HFFc6 (cell line): ENCODE data around the gene TTC39C. TPM values are rescaled to one million over a fixed set of nuclear protein-coding genes. Genes with fewer than 3 reads are reported as not detected.

Source experiments
- DNase-seq: peaks from one replicate; pipeline ENCODE4 v3.0.0-alpha.2; 2018
- H3K27ac Mint-ChIP-seq: 2 replicates; pipeline ENCODE4 v1.8.0; 2020; ENCODE audit warnings: mild to moderate bottlenecking, mixed read lengths
- H3K27me3 Mint-ChIP-seq: 2 replicates; pipeline ENCODE4 v1.8.0; 2021; ENCODE audit warnings: mild to moderate bottlenecking, moderate library complexity, mixed read lengths; ENCODE audit not compliant: insufficient read depth
- H3K36me3 Mint-ChIP-seq: 2 replicates; pipeline ENCODE4 v1.8.0; 2021; ENCODE audit warnings: low read depth, mixed read lengths
- H3K4me1 Mint-ChIP-seq: 2 replicates; pipeline ENCODE4 v1.8.0; 2020; ENCODE audit warnings: low read depth, mixed read lengths
- H3K4me3 Mint-ChIP-seq: 2 replicates; pipeline ENCODE4 v1.8.0; 2020; ENCODE audit warnings: mild to moderate bottlenecking, moderate library complexity, mixed read lengths
- H3K9me3 Mint-ChIP-seq: 2 replicates; pipeline ENCODE4 v1.8.0; 2020; ENCODE audit warnings: mild to moderate bottlenecking, mixed read lengths
- total RNA-seq, 6 experiments: library from RNA; stranded (reverse); fragmentation: NEBNext Ultra II Directional; extraction: Animal tissue kit (Norgen Biotek cat#: 25700); gene quantifications; 2 replicates in 1 of 6; 3 replicates in 5 of 6; pipeline ENCODE4 v1.2.3, GENCODE V29; 2021
- TF ChIP-seq, protein P1 (sequence below): fragments of 200-600 bp; sonication (generic); IDR thresholded peaks from 2 replicates; pipeline ENCODE4 v1.5.0; 2021; ENCODE audit warnings: antibody characterized with exemption, mild to moderate bottlenecking

TTC39C gene
- total RNA-seq, 6 experiments from 2014 or later = 10.1 to 21.3 (median 17.4) TPM

- peaks cover 2% of the 10 kb centered on the region; the same call in 1 of the 2 replicates for H3K27me3 Mint-ChIP-seq
- DNase-seq = peak; percentile 98
- H3K4me3 Mint-ChIP-seq = peak overlapping the region; percentile 43
- peak overlapping the region; percentile 67 for H3K27ac Mint-ChIP-seq
- peaks cover 19% of the 10 kb centered on the region for H3K4me1 Mint-ChIP-seq
- peaks cover 9% of the 10 kb centered on the region for H3K36me3 Mint-ChIP-seq
- H3K9me3 Mint-ChIP-seq = no peaks in the 10 kb centered on the region
- TF ChIP-seq, protein P1, sequence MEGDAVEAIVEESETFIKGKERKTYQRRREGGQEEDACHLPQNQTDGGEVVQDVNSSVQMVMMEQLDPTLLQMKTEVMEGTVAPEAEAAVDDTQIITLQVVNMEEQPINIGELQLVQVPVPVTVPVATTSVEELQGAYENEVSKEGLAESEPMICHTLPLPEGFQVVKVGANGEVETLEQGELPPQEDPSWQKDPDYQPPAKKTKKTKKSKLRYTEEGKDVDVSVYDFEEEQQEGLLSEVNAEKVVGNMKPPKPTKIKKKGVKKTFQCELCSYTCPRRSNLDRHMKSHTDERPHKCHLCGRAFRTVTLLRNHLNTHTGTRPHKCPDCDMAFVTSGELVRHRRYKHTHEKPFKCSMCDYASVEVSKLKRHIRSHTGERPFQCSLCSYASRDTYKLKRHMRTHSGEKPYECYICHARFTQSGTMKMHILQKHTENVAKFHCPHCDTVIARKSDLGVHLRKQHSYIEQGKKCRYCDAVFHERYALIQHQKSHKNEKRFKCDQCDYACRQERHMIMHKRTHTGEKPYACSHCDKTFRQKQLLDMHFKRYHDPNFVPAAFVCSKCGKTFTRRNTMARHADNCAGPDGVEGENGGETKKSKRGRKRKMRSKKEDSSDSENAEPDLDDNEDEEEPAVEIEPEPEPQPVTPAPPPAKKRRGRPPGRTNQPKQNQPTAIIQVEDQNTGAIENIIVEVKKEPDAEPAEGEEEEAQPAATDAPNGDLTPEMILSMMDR = peak; percentile 71
Observed at GRCh38 chr18:24075767-24076597, 61.4 kb downstream of the TTC39C start.

- TF ChIP-seq, protein P1 = no peak
- peaks cover 2% of the 10 kb centered on the region; the same call in 1 of the 2 replicates for H3K27me3 Mint-ChIP-seq
Observed at GRCh38 chr18:24076950-24077349, 62.4 kb downstream of the TTC39C start.

GRCh38 chr18:24078391-24078790 lies 63.8 kb downstream of the TTC39C start:
- no peaks in the 10 kb centered on the region for H3K9me3 Mint-ChIP-seq
- no peak for DNase-seq
- H3K27me3 Mint-ChIP-seq = peaks cover 2% of the 10 kb centered on the region; the same call in 1 of the 2 replicates
- peaks cover 19% of the 10 kb centered on the region for H3K4me1 Mint-ChIP-seq
- peaks cover 9% of the 10 kb centered on the region for H3K36me3 Mint-ChIP-seq
- H3K27ac Mint-ChIP-seq = no peak overlapping the region
- TF ChIP-seq, protein P1 = no peak
- no peak overlapping the region for H3K4me3 Mint-ChIP-seq

More at GRCh38 chr18:24076950-24077349, 62.4 kb downstream of the TTC39C start:
- no peak overlapping the region for H3K4me3 Mint-ChIP-seq
- H3K9me3 Mint-ChIP-seq = no peaks in the 10 kb centered on the region
- H3K27ac Mint-ChIP-seq = 0 out of 2 replicates have a peak overlapping the region, but pooled peaks have one; percentile 51
- peaks cover 19% of the 10 kb centered on the region for H3K4me1 Mint-ChIP-seq
- DNase-seq = no peak
- peaks cover 9% of the 10 kb centered on the region for H3K36me3 Mint-ChIP-seq

DNA sequence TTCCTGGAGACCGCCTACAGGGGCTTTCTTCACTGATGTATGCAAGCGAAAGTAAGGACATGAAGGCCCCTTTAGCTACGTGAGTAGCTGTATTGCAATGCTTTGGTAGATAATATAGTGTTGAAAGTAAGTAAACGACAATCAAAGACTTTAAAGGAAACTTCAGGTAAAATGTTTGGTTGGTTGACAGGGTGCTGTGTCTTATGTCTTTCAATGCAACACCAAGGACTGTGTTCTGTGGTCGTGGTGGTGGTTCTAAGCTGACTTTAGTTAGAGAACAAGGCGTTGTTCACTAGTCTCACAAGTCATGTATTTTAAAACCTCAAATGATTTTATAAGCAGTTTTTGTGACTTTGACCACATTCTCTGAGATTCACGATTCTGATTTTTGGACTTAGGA lies 66.3 kb downstream of the TTC39C start:
- no peak for DNase-seq
- Mint-ChIP-seq H3K9me3 (no peaks in the 10 kb centered on the region), H3K27ac (no peak overlapping the region), H3K27me3 (peaks cover under 1% of the 10 kb centered on the region; the same call in 1 of the 2 replicates), H3K4me1 (peaks cover 15% of the 10 kb centered on the region), H3K36me3 (peaks cover 7% of the 10 kb centered on the region; the same call in 1 of the 2 replicates), H3K4me3 (no peak overlapping the region)
- TF ChIP-seq, protein P1 = no peak

DNA sequence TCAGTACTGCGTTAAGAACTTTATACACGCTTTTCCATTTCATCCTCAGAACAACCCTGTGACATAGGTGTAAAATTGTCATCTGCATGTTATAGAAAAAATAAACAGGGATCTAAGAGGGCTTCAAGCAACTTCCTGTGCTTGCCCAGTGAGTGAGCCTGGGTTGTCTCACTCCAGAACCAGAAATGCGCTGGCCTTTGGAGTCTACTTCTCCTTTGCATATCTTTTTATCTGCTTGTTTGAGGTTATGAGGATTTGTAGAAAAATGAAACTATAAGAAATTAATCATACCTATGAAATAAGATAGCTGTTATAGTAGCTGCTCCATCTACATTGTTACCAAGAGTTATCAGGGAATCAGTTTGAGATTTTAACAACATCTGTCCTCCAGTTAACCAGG lies 69.0 kb downstream of the TTC39C start:
- no peaks in the 10 kb centered on the region for H3K9me3 Mint-ChIP-seq
- H3K36me3 Mint-ChIP-seq = peaks cover 7% of the 10 kb centered on the region; the same call in 1 of the 2 replicates
- no peak for DNase-seq
- H3K4me3 Mint-ChIP-seq = no peak overlapping the region
- H3K27ac Mint-ChIP-seq = no peak overlapping the region
- H3K27me3 Mint-ChIP-seq = no peaks in the 10 kb centered on the region
- H3K4me1 Mint-ChIP-seq = no peaks in the 10 kb centered on the region
- TF ChIP-seq, protein P1 = no peak
